ENCODE measurements around the gene ANKFN1. TPM values are rescaled to one million over a fixed set of nuclear protein-coding genes. Genes with fewer than 3 reads are reported as not detected.

Gene ANKFN1
- polyA plus RNA-seq, 1 donor from 2014 or later, result not detected

DNA sequence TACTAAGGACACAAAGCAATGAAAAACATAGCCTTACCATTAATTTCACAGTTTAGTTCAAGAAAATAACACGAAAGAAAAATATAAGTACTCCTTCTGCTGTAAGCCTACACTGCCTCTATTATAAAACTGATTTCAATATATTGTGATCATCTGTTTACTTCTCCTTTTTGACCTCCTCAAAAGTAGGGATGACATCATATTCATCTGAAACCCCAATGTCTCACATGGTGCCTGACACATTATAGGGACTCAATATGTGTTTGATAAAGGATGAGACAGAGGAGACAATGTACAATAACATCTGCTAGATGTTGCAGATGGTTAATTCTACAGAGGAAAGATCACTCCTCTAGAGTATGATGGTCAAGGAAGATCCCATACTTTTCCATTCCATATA, 321.8 kb downstream of the ANKFN1 start:
- Mint-ChIP-seq H3K36me3 (no peaks in the 10 kb centered on the region), H3K9me3 (peaks cover 3 to 11% (median 5%) of the 10 kb centered on the region in 3 donors), H3K4me3 (no peak overlapping the region), H3K27me3 (peaks cover 14% of the 10 kb centered on the region), H3K27ac (no peak overlapping the region), H3K4me1 (peaks cover 0 to 4% (median 1%) of the 10 kb centered on the region in 3 donors)

DNA sequence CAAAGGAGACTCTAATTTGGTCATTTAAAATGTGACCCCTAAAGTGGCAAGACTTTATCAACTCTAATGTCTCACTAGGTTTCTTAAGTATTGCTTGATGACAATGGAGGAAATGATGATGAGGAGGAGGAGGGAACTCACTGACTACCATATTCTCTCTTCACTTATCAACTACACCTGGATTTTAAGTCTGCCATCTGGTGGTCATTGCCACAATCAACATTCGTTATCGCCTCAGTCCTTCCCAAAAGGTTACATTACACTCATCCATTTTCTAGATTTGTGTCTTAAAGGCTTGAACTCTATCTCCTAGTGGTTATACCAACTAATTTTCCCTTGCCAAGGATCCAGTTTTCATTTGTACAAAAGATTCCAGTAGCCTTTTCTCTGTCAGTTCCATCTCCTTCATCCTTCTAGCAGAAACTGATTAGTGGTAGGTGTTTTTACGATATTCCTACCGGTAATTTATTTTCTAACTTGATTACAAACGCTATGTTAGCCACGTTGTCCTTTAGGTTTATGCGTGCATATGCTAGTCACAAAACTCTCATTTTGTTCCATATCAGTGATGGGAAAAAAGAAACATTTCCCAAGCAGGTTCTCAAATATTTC, 325.7 kb downstream of the ANKFN1 start:
- H3K27me3 Mint-ChIP-seq, result peaks cover 11% of the 10 kb centered on the region
- H3K9me3 Mint-ChIP-seq, result peaks cover 0 to 4% (median 0%) of the 10 kb centered on the region in 3 donors
- H3K27ac Mint-ChIP-seq, result no peak overlapping the region
- no peak overlapping the region for H3K4me3 Mint-ChIP-seq
- no peaks in the 10 kb centered on the region for H3K36me3 Mint-ChIP-seq
- peaks cover 0 to 4% (median 1%) of the 10 kb centered on the region in 3 donors for H3K4me1 Mint-ChIP-seq

DNA sequence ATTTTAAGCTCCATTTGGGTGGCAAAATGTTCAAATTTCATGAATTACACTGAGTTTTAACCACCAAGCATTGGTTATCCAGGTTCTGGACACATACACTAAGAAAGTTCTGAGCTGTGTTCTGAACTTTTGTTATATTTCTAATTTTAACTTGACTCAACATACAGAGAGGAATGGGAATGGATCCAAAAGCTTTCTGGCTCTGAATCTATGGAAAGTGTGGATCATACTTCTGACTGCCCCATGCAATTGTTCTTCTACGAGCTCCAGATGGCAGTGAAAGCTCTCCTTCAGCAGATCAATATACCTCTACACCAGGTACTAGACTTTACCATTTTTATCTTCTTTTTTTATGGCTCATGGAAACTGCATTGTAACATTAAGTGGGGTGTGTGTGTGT, 327.2 kb downstream of the ANKFN1 start:
- Mint-ChIP-seq H3K36me3 (no peaks in the 10 kb centered on the region), H3K9me3 (no peaks in the 10 kb centered on the region), H3K4me3 (no peak overlapping the region), H3K27ac (no peak overlapping the region), H3K27me3 (peaks cover 11% of the 10 kb centered on the region), H3K4me1 (peaks cover 0 to 4% (median 1%) of the 10 kb centered on the region in 3 donors)

DNA sequence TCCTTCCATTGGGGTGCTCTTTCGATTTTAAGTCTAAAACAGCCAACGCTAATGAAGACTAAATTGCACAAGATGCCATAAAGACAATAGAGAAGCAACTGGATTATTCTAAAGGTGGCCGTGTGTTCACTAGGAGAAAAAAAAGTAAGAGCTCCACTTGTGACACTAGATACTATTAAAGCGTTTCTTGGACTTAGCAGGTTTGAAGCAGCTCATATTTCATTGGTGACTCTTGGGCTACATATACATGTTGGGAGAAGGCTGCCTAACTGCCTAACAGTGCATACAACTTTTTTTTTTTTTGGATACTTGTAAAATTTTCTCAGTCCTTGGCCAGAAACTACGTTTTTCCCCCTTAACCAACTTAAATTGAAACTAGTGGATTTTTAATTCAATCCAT, 328.4 kb downstream of the ANKFN1 start:
- H3K4me1 Mint-ChIP-seq, result no peaks in the 10 kb centered on the region
- peaks cover 11% of the 10 kb centered on the region for H3K27me3 Mint-ChIP-seq
- no peaks in the 10 kb centered on the region for H3K9me3 Mint-ChIP-seq
- H3K36me3 Mint-ChIP-seq, result no peaks in the 10 kb centered on the region
- H3K4me3 Mint-ChIP-seq, result no peak overlapping the region
- no peak overlapping the region for H3K27ac Mint-ChIP-seq

DNA sequence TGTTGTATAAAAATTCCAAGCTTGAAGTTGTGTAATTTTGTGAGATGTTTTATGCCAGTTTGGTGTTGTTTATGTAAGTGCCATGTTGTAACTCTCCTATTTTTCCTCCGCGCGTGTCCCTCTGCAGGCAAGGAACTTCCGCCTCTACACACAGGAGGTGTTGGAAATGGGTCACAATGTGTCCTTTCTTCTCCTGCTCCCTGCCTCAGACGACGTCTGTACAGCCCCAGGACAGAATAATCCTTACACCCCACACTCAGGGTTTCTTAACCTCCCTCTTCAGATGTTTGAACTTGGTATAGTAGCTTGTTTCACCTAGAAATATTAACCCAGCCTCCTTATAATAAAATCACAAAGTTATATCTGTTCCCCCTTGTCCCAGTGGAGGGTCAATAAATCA, 329.0 kb downstream of the ANKFN1 start:
- H3K9me3 Mint-ChIP-seq, result no peaks in the 10 kb centered on the region
- H3K4me3 Mint-ChIP-seq, result no peak overlapping the region
- peaks cover 11% of the 10 kb centered on the region for H3K27me3 Mint-ChIP-seq
- H3K4me1 Mint-ChIP-seq, result no peaks in the 10 kb centered on the region
- no peaks in the 10 kb centered on the region for H3K36me3 Mint-ChIP-seq
- no peak overlapping the region for H3K27ac Mint-ChIP-seq

DNA sequence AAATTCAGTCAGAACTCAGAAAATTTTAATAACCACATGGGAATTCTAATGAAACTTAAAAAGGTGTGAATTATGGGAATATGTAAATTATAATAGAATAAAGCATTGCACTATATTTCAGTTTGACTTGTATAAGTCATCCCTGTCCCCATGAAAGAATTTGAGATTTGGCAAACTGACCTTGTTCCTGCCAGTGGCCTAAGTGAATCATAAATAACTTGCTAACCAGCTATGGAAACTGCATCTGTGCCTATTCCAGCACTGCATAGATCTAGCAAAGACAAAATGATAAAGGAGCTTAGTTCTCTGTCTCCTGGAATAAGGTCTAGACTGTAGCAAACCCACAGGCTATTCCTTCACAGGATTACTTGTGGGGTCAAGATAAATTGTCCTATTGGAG, 333.5 kb downstream of the ANKFN1 start:
- Mint-ChIP-seq H3K4me3 (no peak overlapping the region), H3K27ac (no peak overlapping the region), H3K9me3 (no peaks in the 10 kb centered on the region), H3K27me3 (peaks cover 1% of the 10 kb centered on the region), H3K36me3 (no peaks in the 10 kb centered on the region), H3K4me1 (no peaks in the 10 kb centered on the region)

DNA sequence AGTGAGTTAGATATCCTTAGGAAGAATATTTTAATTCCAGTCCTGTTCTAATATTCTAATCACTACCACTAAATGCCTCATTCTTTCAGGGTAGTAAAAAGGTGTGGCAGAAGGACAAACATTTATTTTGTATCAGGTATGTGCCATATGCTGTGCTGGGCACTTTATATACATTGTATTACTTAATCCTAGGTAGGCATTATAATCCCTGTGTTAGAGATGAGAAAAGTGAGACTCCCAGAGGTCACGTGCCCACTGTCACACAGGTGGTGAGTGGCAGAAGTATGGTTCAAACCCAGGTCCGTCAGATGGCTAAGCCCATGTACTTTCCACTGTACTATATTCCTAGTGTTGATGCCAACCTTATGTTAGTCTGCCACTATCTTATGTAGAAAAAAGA, 335.5 kb downstream of the ANKFN1 start:
- no peak overlapping the region for H3K27ac Mint-ChIP-seq
- no peaks in the 10 kb centered on the region for H3K36me3 Mint-ChIP-seq
- peaks cover 1% of the 10 kb centered on the region for H3K27me3 Mint-ChIP-seq
- H3K4me1 Mint-ChIP-seq, result no peaks in the 10 kb centered on the region
- H3K4me3 Mint-ChIP-seq, result no peak overlapping the region
- H3K9me3 Mint-ChIP-seq, result peaks cover 0 to 2% (median 0%) of the 10 kb centered on the region in 3 donors

DNA sequence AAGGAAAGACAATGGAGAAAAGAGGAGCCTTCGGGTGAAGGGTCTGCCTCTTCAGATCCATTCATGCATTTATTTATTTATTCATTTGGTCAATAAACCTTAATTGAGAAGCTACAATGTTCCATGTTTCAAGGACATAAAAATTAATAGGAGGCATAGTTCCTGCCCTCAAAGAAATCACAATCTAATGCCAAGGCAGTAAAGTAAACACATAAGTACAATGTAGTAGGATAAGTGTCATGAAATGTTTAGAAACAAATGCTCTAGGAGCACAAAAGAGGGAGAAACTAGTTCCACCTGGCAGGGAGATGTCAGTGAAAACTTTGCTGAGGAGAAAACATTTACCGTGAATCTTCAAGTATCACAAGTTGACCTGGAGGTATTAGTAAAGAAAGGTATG, 336.7 kb downstream of the ANKFN1 start:
- Mint-ChIP-seq H3K9me3 (peaks cover 0 to 3% (median 0%) of the 10 kb centered on the region in 3 donors), H3K36me3 (no peaks in the 10 kb centered on the region), H3K4me3 (no peak overlapping the region), H3K27ac (no peak overlapping the region), H3K4me1 (no peaks in the 10 kb centered on the region), H3K27me3 (peaks cover 1% of the 10 kb centered on the region)

DNA sequence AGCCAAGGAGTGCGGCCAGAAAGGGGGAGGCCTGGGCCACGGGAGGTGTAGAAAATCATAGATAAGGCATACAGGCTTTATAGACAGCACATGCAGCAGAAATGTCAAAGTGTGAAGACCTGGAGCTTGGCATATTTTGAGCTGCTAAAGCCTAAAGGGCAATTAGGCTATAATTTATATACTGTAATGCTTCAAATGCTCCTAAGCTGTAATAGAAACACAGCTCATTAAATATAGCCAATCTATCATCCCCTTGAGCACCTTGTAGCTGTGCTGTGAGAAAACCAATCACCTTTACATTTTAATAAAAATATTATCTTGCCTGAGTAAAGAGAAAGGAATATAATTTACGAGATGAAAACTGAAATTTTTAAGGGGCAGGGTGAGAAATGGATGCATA, 342.3 kb downstream of the ANKFN1 start:
- no peaks in the 10 kb centered on the region for H3K27me3 Mint-ChIP-seq
- no peaks in the 10 kb centered on the region for H3K36me3 Mint-ChIP-seq
- H3K9me3 Mint-ChIP-seq, result peaks cover 0 to 3% (median 0%) of the 10 kb centered on the region in 3 donors
- no peak overlapping the region for H3K27ac Mint-ChIP-seq
- no peak overlapping the region for H3K4me3 Mint-ChIP-seq
- no peaks in the 10 kb centered on the region for H3K4me1 Mint-ChIP-seq

DNA sequence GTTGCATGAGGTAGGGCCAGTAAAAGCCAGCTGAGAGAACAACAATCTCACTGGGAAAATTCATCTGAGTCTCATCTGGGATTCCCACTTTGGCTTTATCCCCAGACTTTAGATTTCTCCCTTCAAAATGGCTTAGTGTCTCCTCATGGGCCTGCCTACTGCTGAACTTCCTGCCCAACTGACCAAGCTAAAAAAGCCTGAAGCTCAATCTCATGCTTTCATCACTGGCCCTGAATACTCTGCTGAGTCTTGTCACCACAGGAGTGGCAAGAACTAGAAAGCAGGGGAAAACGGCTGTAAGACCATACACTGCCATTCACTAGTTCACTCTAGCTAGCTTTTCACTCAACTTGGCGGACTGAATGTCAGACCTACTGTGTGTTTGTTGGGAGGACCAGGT, 343.9 kb downstream of the ANKFN1 start:
- no peaks in the 10 kb centered on the region for H3K27me3 Mint-ChIP-seq

DNA sequence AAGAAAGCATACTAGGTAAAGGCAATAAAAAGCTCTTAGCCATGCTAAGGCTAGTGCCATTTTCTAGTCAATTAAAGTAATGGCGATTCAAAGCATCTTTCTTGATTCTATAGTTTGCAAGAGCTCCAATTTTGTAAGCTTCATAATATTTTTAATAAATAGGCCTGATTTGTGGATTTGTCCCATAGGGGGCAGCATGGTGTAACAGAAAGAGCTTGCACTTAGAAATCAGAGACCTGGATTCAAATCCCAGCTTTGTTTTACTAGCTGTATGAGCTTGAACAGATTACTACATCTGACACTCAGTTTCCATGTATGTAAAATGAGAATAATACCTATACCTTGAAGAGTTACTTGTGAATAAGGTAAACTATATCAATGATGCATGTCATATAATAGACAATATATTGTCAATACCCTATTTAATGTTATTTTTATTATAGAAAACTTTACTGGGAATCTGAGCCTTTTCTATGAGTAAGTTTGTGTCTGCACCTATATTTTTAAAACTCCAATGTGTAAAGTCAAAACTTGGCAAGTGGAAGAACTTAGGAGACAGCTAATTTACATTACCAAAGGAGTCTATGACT, 346.6 kb downstream of the ANKFN1 start:
- no peaks in the 10 kb centered on the region for H3K36me3 Mint-ChIP-seq
- H3K4me3 Mint-ChIP-seq, result no peak overlapping the region
- H3K4me1 Mint-ChIP-seq, result peaks cover 0 to 1% (median 0%) of the 10 kb centered on the region in 3 donors
- no peaks in the 10 kb centered on the region for H3K9me3 Mint-ChIP-seq
- H3K27me3 Mint-ChIP-seq, result peaks cover 2% of the 10 kb centered on the region
- H3K27ac Mint-ChIP-seq, result no peak overlapping the region

More for the DNA sequence above, 343.9 kb downstream of the ANKFN1 start:
- H3K36me3 Mint-ChIP-seq, result no peaks in the 10 kb centered on the region
- no peak overlapping the region for H3K27ac Mint-ChIP-seq
- H3K9me3 Mint-ChIP-seq, result peaks cover 0 to 3% (median 0%) of the 10 kb centered on the region in 3 donors
- H3K4me1 Mint-ChIP-seq, result peaks cover 0 to 1% (median 0%) of the 10 kb centered on the region in 3 donors
- no peak overlapping the region for H3K4me3 Mint-ChIP-seq

DNA sequence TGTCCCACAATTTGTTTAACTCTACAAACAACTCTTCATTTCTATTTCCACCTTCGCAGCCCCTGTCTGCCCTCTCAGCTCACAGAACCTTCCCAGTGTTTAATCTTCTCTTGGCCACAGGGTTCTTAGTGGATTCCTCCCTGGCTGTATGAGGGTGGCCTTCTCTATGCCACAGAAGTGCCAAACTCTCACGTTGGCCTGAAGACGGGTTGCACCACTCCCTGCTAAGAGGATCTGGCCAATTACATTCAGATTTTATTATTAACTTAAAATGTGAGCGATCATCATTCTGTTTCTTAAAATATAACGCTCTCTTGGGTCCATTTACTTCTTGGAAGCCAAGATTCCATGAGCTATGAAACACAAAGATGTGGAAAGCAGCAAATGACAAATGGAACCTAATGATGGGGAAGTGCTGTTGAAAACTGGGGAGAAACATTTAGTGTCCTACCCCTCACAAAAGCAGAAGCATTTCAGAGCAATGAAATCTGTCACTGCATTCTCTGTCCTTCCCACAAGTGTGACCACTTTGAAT, 348.9 kb downstream of the ANKFN1 start:
- Mint-ChIP-seq H3K36me3 (no peaks in the 10 kb centered on the region), H3K27ac (no peak overlapping the region), H3K4me1 (peaks cover 0 to 1% (median 0%) of the 10 kb centered on the region in 3 donors), H3K9me3 (no peaks in the 10 kb centered on the region), H3K4me3 (no peak overlapping the region), H3K27me3 (peaks cover 2% of the 10 kb centered on the region)

DNA sequence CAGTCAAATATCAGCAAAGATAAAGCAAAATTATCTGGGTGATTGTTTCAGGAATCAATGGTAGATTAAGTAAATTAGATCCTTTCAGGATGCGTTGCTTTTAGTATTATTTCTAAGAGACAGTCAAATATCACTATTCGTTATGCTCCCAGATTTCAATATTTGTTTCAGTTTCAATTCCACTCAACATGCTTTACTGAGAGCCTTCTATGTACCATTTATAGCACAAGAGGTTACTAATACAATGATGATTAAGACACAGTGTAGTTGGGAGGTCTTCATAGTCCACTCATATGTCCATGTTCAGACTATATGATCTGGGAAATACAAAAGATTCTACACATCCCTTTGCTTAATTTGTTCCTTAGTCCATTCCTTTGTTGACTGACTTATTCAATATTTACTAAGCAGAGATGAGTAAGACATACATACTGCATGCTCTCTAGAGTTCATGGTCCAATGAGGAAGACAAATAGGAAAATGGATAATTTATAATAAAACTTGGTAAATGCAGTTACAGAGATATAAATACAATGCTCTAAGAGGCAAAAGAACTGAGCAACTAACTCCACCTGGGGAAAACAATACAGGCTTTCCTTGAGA, 352.0 kb downstream of the ANKFN1 start:
- H3K4me1 Mint-ChIP-seq, result peaks cover 0 to 1% (median 0%) of the 10 kb centered on the region in 3 donors
- H3K27me3 Mint-ChIP-seq, result peaks cover 2% of the 10 kb centered on the region
- no peak overlapping the region for H3K4me3 Mint-ChIP-seq
- no peaks in the 10 kb centered on the region for H3K9me3 Mint-ChIP-seq
- no peaks in the 10 kb centered on the region for H3K36me3 Mint-ChIP-seq
- H3K27ac Mint-ChIP-seq, result no peak overlapping the region

DNA sequence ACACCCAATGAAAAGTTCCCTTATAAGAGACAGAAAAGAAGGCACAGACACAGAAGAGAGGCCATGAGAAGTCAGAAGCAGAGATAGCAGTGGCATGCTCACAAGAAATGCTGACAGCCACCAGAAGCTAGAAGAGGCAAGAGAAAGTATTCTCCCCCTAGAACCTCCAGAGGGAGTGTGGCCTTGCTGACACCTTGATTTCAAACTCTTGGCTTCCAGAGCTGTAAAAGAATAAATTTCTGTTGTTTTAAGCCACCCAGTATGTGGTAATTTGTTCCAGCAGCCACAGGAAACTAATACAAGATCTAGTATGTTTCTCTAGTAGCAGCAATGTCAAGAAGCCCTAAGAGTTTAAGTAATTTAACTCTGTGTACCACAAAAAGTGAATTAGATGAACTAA, 353.1 kb downstream of the ANKFN1 start:
- Mint-ChIP-seq H3K27me3 (peaks cover 2% of the 10 kb centered on the region), H3K9me3 (no peaks in the 10 kb centered on the region), H3K27ac (no peak overlapping the region), H3K36me3 (no peaks in the 10 kb centered on the region), H3K4me3 (no peak overlapping the region), H3K4me1 (peaks cover 0 to 1% (median 0%) of the 10 kb centered on the region in 3 donors)

DNA sequence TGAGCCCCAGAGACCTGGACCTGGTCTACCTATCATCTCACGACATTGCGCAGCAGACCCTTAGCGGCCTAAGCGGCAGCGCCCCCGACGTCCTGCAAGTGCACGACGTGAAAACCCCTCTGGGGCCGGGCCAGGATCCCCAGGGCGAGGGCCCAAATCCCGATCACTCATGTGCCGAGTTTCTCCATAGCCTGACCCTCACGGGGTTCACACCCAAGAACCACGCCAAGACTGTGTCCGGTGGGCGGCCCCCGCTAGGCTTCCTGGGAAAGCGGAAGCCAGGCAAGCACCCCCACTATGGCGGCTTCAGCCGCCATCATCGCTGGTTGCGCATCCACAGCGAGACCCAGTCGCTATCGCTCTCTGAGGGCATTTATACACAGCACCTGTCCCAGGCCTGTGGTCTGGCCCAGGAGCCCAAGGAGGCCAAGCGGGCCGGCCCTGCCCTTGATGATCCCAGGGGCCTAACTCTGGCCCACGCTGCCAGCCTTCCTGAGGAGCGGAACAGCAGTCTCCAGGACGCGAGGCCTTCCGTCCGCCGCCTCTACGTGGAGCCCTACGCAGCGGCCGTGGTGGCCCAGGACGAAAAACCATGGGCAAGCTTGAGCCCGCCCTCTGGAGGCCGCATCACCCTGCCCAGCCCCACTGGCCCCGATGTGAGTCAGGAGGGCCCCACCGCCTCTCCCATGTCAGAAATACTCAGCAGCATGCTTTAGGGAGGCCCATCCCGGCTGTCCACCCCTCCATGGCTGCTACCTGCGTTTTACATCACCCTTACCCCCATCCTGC, 357.5 kb downstream of the ANKFN1 start:
- Mint-ChIP-seq H3K27me3 (no peaks in the 10 kb centered on the region), H3K27ac (no peak overlapping the region)

More for the DNA sequence above, 357.5 kb downstream of the ANKFN1 start:
- Mint-ChIP-seq H3K36me3 (no peaks in the 10 kb centered on the region), H3K9me3 (no peaks in the 10 kb centered on the region), H3K4me3 (no peak overlapping the region), H3K4me1 (no peaks in the 10 kb centered on the region)
